Measurements from ENCODE around the gene HK3.

HK3 gene

GRCh38 chr5:176846335-176847140 lies 52.6 kb downstream of the HK3 start:
- H3K4me1 ChIP-seq (ENCODE audit: insufficient read depth, low read length) = no peaks in the 10 kb centered on the region
- H2AFZ ChIP-seq (ENCODE audit: low read depth, low read length) = no peak overlapping the region
- H3K27ac ChIP-seq (ENCODE audit: low read length) = no peak overlapping the region
- no peak for DNase-seq
- H3K4me2 ChIP-seq (ENCODE audit: insufficient read depth, low read length) = no peak overlapping the region
- no peak overlapping the region for H3K9ac ChIP-seq (ENCODE audit: low read depth, low read length)
- H3K9me3 ChIP-seq (ENCODE audit: insufficient read depth, low read length, severe bottlenecking) = no peaks in the 10 kb centered on the region
- H3K4me3 ChIP-seq (ENCODE audit: low read depth in 1 of 2, low read length in 2 of 2) = no peak overlapping the region
- H3K36me3 ChIP-seq (ENCODE audit: insufficient read depth, low read length) = no peaks in the 10 kb centered on the region
- H3K27me3 ChIP-seq (ENCODE audit: insufficient read depth, low read length, poor library complexity) = no peaks in the 10 kb centered on the region
- H3K79me2 ChIP-seq (ENCODE audit: insufficient read depth, low read length) = no peaks in the 10 kb centered on the region
- no peak for ATAC-seq (ENCODE audit: insufficient read depth, low read depth)
- H4K20me1 ChIP-seq (ENCODE audit: insufficient read depth, low read length) = peaks cover 17% of the 10 kb centered on the region
- TF ChIP-seq EZH2 (IDR thresholded peaks at IDR 0.05; ENCODE audit: borderline replicate concordance, low read depth, low read length, severe bottlenecking) = no peak
- TF ChIP-seq, protein P1, sequence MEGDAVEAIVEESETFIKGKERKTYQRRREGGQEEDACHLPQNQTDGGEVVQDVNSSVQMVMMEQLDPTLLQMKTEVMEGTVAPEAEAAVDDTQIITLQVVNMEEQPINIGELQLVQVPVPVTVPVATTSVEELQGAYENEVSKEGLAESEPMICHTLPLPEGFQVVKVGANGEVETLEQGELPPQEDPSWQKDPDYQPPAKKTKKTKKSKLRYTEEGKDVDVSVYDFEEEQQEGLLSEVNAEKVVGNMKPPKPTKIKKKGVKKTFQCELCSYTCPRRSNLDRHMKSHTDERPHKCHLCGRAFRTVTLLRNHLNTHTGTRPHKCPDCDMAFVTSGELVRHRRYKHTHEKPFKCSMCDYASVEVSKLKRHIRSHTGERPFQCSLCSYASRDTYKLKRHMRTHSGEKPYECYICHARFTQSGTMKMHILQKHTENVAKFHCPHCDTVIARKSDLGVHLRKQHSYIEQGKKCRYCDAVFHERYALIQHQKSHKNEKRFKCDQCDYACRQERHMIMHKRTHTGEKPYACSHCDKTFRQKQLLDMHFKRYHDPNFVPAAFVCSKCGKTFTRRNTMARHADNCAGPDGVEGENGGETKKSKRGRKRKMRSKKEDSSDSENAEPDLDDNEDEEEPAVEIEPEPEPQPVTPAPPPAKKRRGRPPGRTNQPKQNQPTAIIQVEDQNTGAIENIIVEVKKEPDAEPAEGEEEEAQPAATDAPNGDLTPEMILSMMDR (IDR thresholded peaks at IDR 0.05; ENCODE audit: borderline replicate concordance, extremely low read depth, low read length, poor library complexity, severe bottlenecking) = no peak

GRCh38 chr5:176845392-176845713 lies 53.8 kb downstream of the HK3 start:
- Histone ChIP-seq H3K36me3 (ENCODE audit: insufficient read depth, low read length) (no peaks in the 10 kb centered on the region), H3K4me3 (ENCODE audit: low read depth in 1 of 2, low read length in 2 of 2) (no peak overlapping the region), H2AFZ (ENCODE audit: low read depth, low read length) (no peak overlapping the region), H4K20me1 (ENCODE audit: insufficient read depth, low read length) (peaks cover 22% of the 10 kb centered on the region), H3K27me3 (ENCODE audit: insufficient read depth, low read length, poor library complexity) (no peaks in the 10 kb centered on the region), H3K9ac (ENCODE audit: low read depth, low read length) (no peak overlapping the region), H3K4me2 (ENCODE audit: insufficient read depth, low read length) (no peak overlapping the region), H3K9me3 (ENCODE audit: insufficient read depth, low read length, severe bottlenecking) (no peaks in the 10 kb centered on the region), H3K27ac (ENCODE audit: low read length) (no peak overlapping the region), H3K4me1 (ENCODE audit: insufficient read depth, low read length) (no peaks in the 10 kb centered on the region), H3K79me2 (ENCODE audit: insufficient read depth, low read length) (no peaks in the 10 kb centered on the region)
- ATAC-seq (ENCODE audit: insufficient read depth, low read depth) (no peak), DNase-seq (no peak)
- TF ChIP-seq, protein P1 (IDR thresholded peaks at IDR 0.05; ENCODE audit: borderline replicate concordance, extremely low read depth, low read length, poor library complexity, severe bottlenecking) = no peak
- no peak for TF ChIP-seq EZH2 (IDR thresholded peaks at IDR 0.05; ENCODE audit: borderline replicate concordance, low read depth, low read length, severe bottlenecking)

DNA sequence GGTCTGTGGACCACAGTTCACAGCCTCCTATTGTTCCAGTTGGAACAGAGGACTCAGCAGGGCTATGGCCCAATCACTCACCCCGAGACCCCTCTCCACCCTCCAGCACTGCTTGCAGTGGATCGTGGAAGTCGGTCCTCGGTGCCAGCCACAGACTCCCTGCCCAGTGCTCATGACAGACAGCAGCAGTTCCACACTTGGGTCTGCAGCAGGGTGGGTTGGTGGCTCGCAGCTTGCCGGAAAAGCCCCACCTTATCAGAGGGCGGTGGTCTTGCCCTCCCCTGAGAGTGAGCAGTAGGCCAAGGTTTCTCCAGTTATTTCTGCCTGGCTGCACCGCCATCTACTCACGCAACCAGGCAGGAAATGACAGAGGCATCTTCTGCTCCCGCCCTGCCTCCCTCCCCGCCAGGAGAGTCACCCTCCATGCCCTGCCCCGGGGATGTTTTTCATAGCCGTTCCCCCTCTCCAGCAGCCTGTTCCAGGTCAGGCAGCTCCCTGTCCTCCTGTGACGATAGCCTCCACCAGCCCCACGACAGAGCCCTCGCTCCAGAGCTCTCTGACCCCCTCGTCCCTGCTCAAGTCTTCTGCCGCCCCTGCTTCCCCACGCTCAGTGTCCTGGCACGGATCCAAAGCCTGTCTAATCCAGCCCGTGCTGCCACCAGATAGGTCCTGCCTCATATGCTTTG lies 54.3 kb downstream of the HK3 start:
- no peak for ATAC-seq (ENCODE audit: insufficient read depth, low read depth)
- Histone ChIP-seq H3K36me3 (ENCODE audit: insufficient read depth, low read length) (no peaks in the 10 kb centered on the region), H3K4me3 (ENCODE audit: low read depth in 1 of 2, low read length in 2 of 2) (no peak overlapping the region), H3K27me3 (ENCODE audit: insufficient read depth, low read length, poor library complexity) (no peaks in the 10 kb centered on the region), H2AFZ (ENCODE audit: low read depth, low read length) (no peak overlapping the region), H3K9me3 (ENCODE audit: insufficient read depth, low read length, severe bottlenecking) (no peaks in the 10 kb centered on the region), H4K20me1 (ENCODE audit: insufficient read depth, low read length) (peaks cover 22% of the 10 kb centered on the region), H3K4me2 (ENCODE audit: insufficient read depth, low read length) (no peak overlapping the region), H3K79me2 (ENCODE audit: insufficient read depth, low read length) (no peaks in the 10 kb centered on the region), H3K4me1 (ENCODE audit: insufficient read depth, low read length) (no peaks in the 10 kb centered on the region), H3K9ac (ENCODE audit: low read depth, low read length) (no peak overlapping the region), H3K27ac (ENCODE audit: low read length) (no peak overlapping the region)
- no peak for DNase-seq
- TF ChIP-seq EZH2 (IDR thresholded peaks at IDR 0.05; ENCODE audit: borderline replicate concordance, low read depth, low read length, severe bottlenecking) = no peak
- TF ChIP-seq, protein P1 (IDR thresholded peaks at IDR 0.05; ENCODE audit: borderline replicate concordance, extremely low read depth, low read length, poor library complexity, severe bottlenecking) = no peak

Data from DND-41 (cell line).